Panc1 (cell line): ENCODE results near the gene HOTAIR. TPM values are rescaled to one million over a fixed set of nuclear protein-coding genes. Genes with fewer than 3 reads are reported as not detected.
A peak's percentile ranks its signal among the peaks of the same experiment; 100 is the strongest.

Source experiments
- ATAC-seq: fragments of 200-7000 bp; cut with Tn5 transposase; 2 replicates; pipeline ENCODE4 v1.9.1; 2020; ENCODE audit warnings: mild to moderate bottlenecking, moderate library complexity
- BruUV-seq: library from RNA; stranded (reverse); fragments of 400-500 nt; replicated peaks from 2 replicates; lab custom pipeline; 2021; lab: Mats Ljungman, UMichigan
- CTCF ChIA-PET: fragments of 300-600 bp; sonication (Branson Sonifier 250); formaldehyde crosslinking; loops from one replicate; lab custom pipeline; 2022; ENCODE audit warnings: antibody characterized with exemption; lab: Charles Lee
- POLR2A ChIA-PET: fragments of 300-600 bp; sonication (Branson Sonifier 250); formaldehyde crosslinking; loops from one replicate; lab custom pipeline; 2022; ENCODE audit warnings: antibody characterized with exemption; lab: Charles Lee
- DNase-seq: peaks from one replicate; pipeline ENCODE4 v3.0.0-alpha.2; 2010; ENCODE audit warnings: low read depth, low spot score
- H3K27ac ChIP-seq: 2 replicates; pipeline ENCODE4 v1.5.1; 2011; ENCODE audit warnings: mild to moderate bottlenecking, low read length, inconsistent platforms
- H3K27me3 ChIP-seq: fragments of 200-500 bp; sonication (Bioruptor generic); 2 replicates; pipeline ENCODE4 v1.6.0; 2014; ENCODE audit warnings: low read length, inconsistent platforms; ENCODE audit not compliant: control insufficient read depth, insufficient read depth
- H3K36me3 ChIP-seq: fragments of 200-500 bp; sonication (Bioruptor generic); 2 replicates; pipeline ENCODE4 v1.5.1; 2014; ENCODE audit warnings: inconsistent platforms, mild to moderate bottlenecking, low read length, moderate library complexity; ENCODE audit not compliant: control insufficient read depth, insufficient read depth
- H3K4me1 ChIP-seq: 2 replicates; pipeline ENCODE4 v1.5.1; 2011; ENCODE audit warnings: inconsistent platforms, mild to moderate bottlenecking, low read length, moderate library complexity; ENCODE audit not compliant: control insufficient read depth, insufficient read depth
- H3K4me3 ChIP-seq, 2 experiments: 2 replicates each; pipeline ENCODE4 v1.5.1; 2011 to 2012; ENCODE audit warnings: low read depth in 2 of 2, low read length in 2 of 2, mild to moderate bottlenecking in 2 of 2, inconsistent platforms in 1 of 2, moderate library complexity in 1 of 2
- H3K9me3 ChIP-seq: fragments of 200-500 bp; sonication (Bioruptor generic); 2 replicates; pipeline ENCODE4 v1.5.1; 2014; ENCODE audit warnings: low read depth, mild to moderate bottlenecking, inconsistent platforms, low read length, moderate library complexity; ENCODE audit not compliant: control insufficient read depth, insufficient read depth
- POLR2AphosphoS5 ChIP-seq: IDR thresholded peaks from 2 replicates; pipeline ENCODE4 v1.6.1; 2012; ENCODE audit warnings: mild to moderate bottlenecking, low read depth, low read length, moderate library complexity
- SIN3A ChIP-seq: IDR thresholded peaks from 2 replicates; pipeline ENCODE4 v1.6.1; 2012; ENCODE audit warnings: low read depth, mild to moderate bottlenecking, low read length, moderate library complexity, borderline replicate concordance; ENCODE audit not compliant: insufficient read depth
- TCF7L2 ChIP-seq: IDR thresholded peaks from 2 replicates; pipeline ENCODE4 v1.6.1; 2011; ENCODE audit warnings: mild to moderate bottlenecking, low read depth, low read length, inconsistent platforms
- in situ Hi-C: cut with HindIII; loops from 2 replicates; pipeline ENCODE4 v1.10.0; 2016; ENCODE audit warnings: low sequenced_read_pairs, low pct_unique_long_range_greater_than_20kb
- intact Hi-C: fragments of 100-400 bp; cut with micrococcal nuclease; formaldehyde crosslinking; loops from one replicate; pipeline ENCODE4 v1.10.0; 2022; ENCODE audit not compliant: unreplicated experiment
- total RNA-seq: library from RNA; stranded (reverse); gene quantifications from one replicate; pipeline ENCODE4 v1.2.1, GENCODE V29; 2021; ENCODE audit not compliant: unreplicated experiment
- TF ChIP-seq, protein P1 (sequence below), 2 experiments: IDR thresholded peaks; 2 replicates each; pipeline ENCODE4 v1.6.1; 2011 to 2012; ENCODE audit warnings: low read depth in 2 of 2, control low read depth in 1 of 2, low read length in 1 of 2, mild to moderate bottlenecking in 1 of 2, moderate library complexity in 1 of 2; ENCODE audit not compliant: insufficient read depth in 1 of 2
- TF ChIP-seq, protein P2 (sequence below): fragments of 450-650 bp; IDR thresholded peaks from 2 replicates; pipeline ENCODE4 v1.5.1; 2017; ENCODE audit warnings: mild to moderate bottlenecking

The HOTAIR gene
- total RNA-seq, 1 experiment from 2014 or later, result 31.7 TPM

DNA sequence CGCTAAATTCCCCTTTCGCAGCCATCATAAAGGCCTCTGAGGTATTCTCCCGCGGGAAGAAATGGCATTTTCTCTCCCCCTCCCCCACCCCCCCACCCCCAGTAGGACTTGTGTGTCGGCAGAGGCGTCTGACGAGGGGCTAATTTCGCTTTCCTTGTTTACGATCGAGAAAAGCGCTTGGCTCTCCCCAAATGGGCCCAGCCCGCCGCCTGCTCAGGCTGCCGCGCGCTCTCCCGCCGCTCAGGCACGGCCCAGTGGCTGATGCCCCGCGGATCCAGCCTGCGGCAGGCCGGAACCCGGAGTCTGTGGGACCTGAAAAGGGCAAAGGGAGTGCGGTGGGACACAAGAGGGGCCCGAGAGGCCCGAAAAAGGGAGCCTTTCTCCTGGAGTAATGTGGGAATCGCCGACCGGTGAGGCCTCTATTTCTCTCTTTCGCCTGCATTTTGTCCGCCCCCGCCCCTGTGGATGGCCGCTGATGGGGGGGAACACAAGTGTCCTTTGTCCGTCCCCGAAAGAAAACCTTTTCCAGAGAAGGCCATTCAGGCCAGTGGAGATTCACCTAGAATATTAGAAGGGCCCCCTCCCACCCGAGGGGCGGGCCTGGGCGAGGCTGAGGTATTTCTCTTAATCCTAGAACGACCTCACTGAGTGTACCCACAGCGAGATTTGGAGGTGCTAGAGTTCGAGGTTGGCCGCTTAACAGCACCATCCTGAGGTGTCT lies 44.5 kb upstream of the HOTAIR start:
- Histone ChIP-seq H3K9me3 (no peaks in the 10 kb centered on the region), H3K27ac (peak overlapping the region; percentile 95), H3K36me3 (peaks cover 2% of the 10 kb centered on the region; the same call in 1 of the 2 replicates), H3K27me3 (no peaks in the 10 kb centered on the region), H3K4me3 (peak overlapping the region; percentile 72 to 91), H3K4me1 (peaks cover 60% of the 10 kb centered on the region)
- CTCF ChIA-PET, result no interaction called here
- POLR2A ChIA-PET, result no interaction called here
- ATAC-seq (no peak), DNase-seq (no peak)
- peak; percentile 68; the same call in 1 of the 2 replicates for TF ChIP-seq POLR2AphosphoS5
- TF ChIP-seq, protein P1, sequence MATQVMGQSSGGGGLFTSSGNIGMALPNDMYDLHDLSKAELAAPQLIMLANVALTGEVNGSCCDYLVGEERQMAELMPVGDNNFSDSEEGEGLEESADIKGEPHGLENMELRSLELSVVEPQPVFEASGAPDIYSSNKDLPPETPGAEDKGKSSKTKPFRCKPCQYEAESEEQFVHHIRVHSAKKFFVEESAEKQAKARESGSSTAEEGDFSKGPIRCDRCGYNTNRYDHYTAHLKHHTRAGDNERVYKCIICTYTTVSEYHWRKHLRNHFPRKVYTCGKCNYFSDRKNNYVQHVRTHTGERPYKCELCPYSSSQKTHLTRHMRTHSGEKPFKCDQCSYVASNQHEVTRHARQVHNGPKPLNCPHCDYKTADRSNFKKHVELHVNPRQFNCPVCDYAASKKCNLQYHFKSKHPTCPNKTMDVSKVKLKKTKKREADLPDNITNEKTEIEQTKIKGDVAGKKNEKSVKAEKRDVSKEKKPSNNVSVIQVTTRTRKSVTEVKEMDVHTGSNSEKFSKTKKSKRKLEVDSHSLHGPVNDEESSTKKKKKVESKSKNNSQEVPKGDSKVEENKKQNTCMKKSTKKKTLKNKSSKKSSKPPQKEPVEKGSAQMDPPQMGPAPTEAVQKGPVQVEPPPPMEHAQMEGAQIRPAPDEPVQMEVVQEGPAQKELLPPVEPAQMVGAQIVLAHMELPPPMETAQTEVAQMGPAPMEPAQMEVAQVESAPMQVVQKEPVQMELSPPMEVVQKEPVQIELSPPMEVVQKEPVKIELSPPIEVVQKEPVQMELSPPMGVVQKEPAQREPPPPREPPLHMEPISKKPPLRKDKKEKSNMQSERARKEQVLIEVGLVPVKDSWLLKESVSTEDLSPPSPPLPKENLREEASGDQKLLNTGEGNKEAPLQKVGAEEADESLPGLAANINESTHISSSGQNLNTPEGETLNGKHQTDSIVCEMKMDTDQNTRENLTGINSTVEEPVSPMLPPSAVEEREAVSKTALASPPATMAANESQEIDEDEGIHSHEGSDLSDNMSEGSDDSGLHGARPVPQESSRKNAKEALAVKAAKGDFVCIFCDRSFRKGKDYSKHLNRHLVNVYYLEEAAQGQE (IDR thresholded peaks at IDR 0.05; ENCODE audit: insufficient read depth in 1 of 2, low read depth in 2 of 2, low read length in 1 of 2), result no peak
- TF ChIP-seq, protein P2, sequence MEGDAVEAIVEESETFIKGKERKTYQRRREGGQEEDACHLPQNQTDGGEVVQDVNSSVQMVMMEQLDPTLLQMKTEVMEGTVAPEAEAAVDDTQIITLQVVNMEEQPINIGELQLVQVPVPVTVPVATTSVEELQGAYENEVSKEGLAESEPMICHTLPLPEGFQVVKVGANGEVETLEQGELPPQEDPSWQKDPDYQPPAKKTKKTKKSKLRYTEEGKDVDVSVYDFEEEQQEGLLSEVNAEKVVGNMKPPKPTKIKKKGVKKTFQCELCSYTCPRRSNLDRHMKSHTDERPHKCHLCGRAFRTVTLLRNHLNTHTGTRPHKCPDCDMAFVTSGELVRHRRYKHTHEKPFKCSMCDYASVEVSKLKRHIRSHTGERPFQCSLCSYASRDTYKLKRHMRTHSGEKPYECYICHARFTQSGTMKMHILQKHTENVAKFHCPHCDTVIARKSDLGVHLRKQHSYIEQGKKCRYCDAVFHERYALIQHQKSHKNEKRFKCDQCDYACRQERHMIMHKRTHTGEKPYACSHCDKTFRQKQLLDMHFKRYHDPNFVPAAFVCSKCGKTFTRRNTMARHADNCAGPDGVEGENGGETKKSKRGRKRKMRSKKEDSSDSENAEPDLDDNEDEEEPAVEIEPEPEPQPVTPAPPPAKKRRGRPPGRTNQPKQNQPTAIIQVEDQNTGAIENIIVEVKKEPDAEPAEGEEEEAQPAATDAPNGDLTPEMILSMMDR, result no peak
- TF ChIP-seq TCF7L2, result no peak
- TF ChIP-seq SIN3A, result no peak
- no TSS peak for BruUV-seq
- intact Hi-C loops, result no loop called here
- in situ Hi-C loops, result no loop called here

DNA sequence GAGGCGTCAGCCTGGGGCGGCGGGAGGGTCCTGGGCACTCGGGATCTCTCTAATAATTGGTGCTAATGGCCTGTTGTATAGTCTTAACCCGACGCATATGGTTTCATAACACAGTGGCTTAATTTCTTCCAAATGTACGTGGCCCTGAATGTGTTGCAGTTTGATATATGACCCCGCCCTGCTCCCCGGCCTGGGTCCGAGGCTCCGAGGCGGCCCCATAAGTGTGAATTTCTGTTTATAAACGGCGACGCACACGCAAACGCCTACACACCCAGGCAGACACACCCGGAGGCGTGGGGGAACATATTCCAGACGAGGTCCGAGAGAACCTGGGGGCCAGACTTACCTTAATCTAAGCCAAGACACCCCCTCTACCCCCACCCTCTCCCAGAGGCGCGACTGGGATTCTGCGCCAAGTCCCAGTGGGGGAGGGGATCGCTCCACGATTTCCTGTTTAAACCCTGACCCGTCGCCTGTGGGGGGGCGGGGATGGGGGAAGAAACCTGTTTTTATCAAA lies 43.8 kb upstream of the HOTAIR start:
- intact Hi-C loops (no loop called here), in situ Hi-C loops (no loop called here)
- Histone ChIP-seq H3K27me3 (no peaks in the 10 kb centered on the region), H3K4me1 (peaks cover 60% of the 10 kb centered on the region), H3K4me3 (peak overlapping the region; percentile 72 to 91), H3K36me3 (peaks cover 2% of the 10 kb centered on the region; the same call in 1 of the 2 replicates), H3K27ac (peak overlapping the region; percentile 94), H3K9me3 (no peaks in the 10 kb centered on the region)
- ATAC-seq (peak; percentile 23), DNase-seq (no peak)
- TF ChIP-seq SIN3A (peak; percentile 53; the same call in 1 of the 2 replicates), POLR2AphosphoS5 (peak; percentile 76), TCF7L2 (no peak)
- TF ChIP-seq, protein P1 (IDR thresholded peaks at IDR 0.05; ENCODE audit: insufficient read depth in 1 of 2, low read depth in 2 of 2, low read length in 1 of 2), result 0 out of 4 replicates have a peak, but pooled peaks of 1 of the 2 experiments have one; percentile 11
- ChIA-PET POLR2A (no interaction called here), CTCF (interaction anchor here (1.1 kb wide), 1 partner anchor 13 kb away, joined by 3 read pairs; no protein-coding TSS in a partner anchor)
- BruUV-seq, result no TSS peak
